ENCODE results near the gene PLCB2. TPM values are rescaled to one million over a fixed set of nuclear protein-coding genes. Genes with fewer than 3 reads are reported as not detected.

Gene PLCB2
- polyA plus RNA-seq, 1 donor (not counting 4 experiments of a cell fraction or from before 2014, with no cell fraction given), result 0.73 TPM

DNA sequence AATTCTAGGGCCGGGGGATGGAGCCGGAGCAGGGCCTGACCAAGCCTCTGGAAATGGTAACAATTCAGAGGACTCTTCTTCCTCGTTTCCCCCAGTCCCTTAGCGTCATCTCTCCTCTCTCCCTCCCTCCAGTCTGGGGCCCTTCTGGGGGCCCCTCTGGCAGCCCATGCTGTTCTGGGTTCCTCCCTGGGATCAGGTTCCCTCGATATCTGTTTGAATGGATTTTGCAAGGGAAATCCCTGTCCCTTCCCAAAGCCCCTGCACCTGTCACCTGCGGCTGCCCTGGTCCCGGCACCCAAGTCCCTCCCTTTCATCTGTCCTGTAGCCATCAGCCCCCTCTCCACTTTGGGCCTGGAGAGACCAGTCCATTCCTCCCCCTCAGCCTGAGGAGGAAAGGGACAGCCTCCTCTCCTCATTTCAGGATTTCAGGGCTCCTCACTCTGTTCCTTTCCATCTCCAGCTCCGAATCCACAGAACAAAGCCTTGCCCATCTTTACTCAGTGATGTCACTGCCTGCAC, 1.7 kb upstream of the PLCB2 start:
- no peaks in the 10 kb centered on the region for H3K79me2 ChIP-seq (ENCODE audit: control insufficient read depth, insufficient read depth, low read length)
- H3K36me3 ChIP-seq (ENCODE audit: control insufficient read depth in 2 of 2, extremely low read depth in 1 of 2, insufficient read depth in 2 of 2, low read length in 2 of 2), result no peaks in the 10 kb centered on the region
- TF ChIP-seq, protein P1, sequence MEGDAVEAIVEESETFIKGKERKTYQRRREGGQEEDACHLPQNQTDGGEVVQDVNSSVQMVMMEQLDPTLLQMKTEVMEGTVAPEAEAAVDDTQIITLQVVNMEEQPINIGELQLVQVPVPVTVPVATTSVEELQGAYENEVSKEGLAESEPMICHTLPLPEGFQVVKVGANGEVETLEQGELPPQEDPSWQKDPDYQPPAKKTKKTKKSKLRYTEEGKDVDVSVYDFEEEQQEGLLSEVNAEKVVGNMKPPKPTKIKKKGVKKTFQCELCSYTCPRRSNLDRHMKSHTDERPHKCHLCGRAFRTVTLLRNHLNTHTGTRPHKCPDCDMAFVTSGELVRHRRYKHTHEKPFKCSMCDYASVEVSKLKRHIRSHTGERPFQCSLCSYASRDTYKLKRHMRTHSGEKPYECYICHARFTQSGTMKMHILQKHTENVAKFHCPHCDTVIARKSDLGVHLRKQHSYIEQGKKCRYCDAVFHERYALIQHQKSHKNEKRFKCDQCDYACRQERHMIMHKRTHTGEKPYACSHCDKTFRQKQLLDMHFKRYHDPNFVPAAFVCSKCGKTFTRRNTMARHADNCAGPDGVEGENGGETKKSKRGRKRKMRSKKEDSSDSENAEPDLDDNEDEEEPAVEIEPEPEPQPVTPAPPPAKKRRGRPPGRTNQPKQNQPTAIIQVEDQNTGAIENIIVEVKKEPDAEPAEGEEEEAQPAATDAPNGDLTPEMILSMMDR (optimal IDR thresholded peaks at IDR 0.05 in 1 of 3, IDR thresholded peaks at IDR 0.05 in 1 of 3, conservative IDR thresholded peaks at IDR 0.05 in 1 of 3; ENCODE audit: extremely low read depth in 1 of 3, insufficient read depth in 2 of 3, low read length in 3 of 3), result no peak
- no peak overlapping the region for H2AFZ ChIP-seq (ENCODE audit: control insufficient read depth, low read length)
- dilution Hi-C loops (cut with MboI; ENCODE audit: extremely low pct_ligation_motif_present, low sequenced_read_pairs), result no loop called here
- H3K4me3 ChIP-seq (ENCODE audit: control insufficient read depth in 2 of 3, extremely low read depth in 1 of 3, insufficient read depth in 2 of 3, low read depth in 1 of 3, low read length in 3 of 3), result no peak overlapping the region
- no peak overlapping the region for H3K4me2 ChIP-seq (ENCODE audit: control insufficient read depth, extremely low read depth, insufficient read depth, low read depth, low read length)
- peaks cover 11% of the 10 kb centered on the region for H3K4me1 ChIP-seq (ENCODE audit: control insufficient read depth, extremely low read depth, insufficient read depth, low read length)
- no peaks in the 10 kb centered on the region for H3K9me1 ChIP-seq (ENCODE audit: control insufficient read depth, extremely low read depth, insufficient read depth, low read length)
- H4K20me1 ChIP-seq (ENCODE audit: control insufficient read depth, extremely low read depth, insufficient read depth, low read length), result peaks cover 4% of the 10 kb centered on the region
- DNase-seq (ENCODE audit: low read depth, low spot score) (no peak), FAIRE-seq (no peak)
- H3K9me3 ChIP-seq (ENCODE audit: control insufficient read depth, low read depth, low read length), result no peaks in the 10 kb centered on the region
- H3K27me3 ChIP-seq (ENCODE audit: control insufficient read depth, extremely low read depth, insufficient read depth, low read length), result peaks cover 27% of the 10 kb centered on the region
- H3K27ac ChIP-seq (ENCODE audit: control insufficient read depth, insufficient read depth, low read length), result no peak overlapping the region
- no peak overlapping the region for H3K9ac ChIP-seq (ENCODE audit: control insufficient read depth, extremely low read depth, insufficient read depth, low read length)

DNA sequence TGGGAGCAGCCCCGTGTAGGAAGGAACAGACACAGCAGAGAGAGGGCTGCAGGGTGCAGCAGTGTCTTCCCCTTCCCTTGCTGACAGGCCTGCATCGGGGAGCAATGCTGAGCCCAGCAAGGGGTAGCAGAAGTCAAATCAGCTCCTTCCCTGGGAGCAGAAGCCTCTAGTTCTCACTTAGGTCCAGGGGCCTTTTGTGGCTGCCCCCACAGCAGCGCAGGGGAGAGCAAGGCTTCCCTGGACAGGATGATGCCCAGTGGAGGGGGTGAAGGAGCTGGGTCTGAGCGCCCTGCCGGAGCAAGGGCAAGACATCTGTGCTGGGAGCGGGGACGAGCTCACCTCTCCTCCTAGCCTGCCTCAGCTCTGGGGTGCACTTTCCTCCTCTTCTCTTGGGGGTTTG, 827 bp downstream of the PLCB2 start:
- dilution Hi-C loops (cut with MboI; ENCODE audit: extremely low pct_ligation_motif_present, low sequenced_read_pairs), result no loop called here
- Histone ChIP-seq H3K27me3 (ENCODE audit: control insufficient read depth, extremely low read depth, insufficient read depth, low read length) (peaks cover 30% of the 10 kb centered on the region), H3K27ac (ENCODE audit: control insufficient read depth, insufficient read depth, low read length) (no peak overlapping the region), H3K4me3 (ENCODE audit: control insufficient read depth in 2 of 3, extremely low read depth in 1 of 3, insufficient read depth in 2 of 3, low read depth in 1 of 3, low read length in 3 of 3) (no peak overlapping the region), H4K20me1 (ENCODE audit: control insufficient read depth, extremely low read depth, insufficient read depth, low read length) (peaks cover 4% of the 10 kb centered on the region), H3K9me1 (ENCODE audit: control insufficient read depth, extremely low read depth, insufficient read depth, low read length) (no peaks in the 10 kb centered on the region), H2AFZ (ENCODE audit: control insufficient read depth, low read length) (no peak overlapping the region), H3K9ac (ENCODE audit: control insufficient read depth, extremely low read depth, insufficient read depth, low read length) (no peak overlapping the region), H3K36me3 (ENCODE audit: control insufficient read depth in 2 of 2, extremely low read depth in 1 of 2, insufficient read depth in 2 of 2, low read length in 2 of 2) (no peaks in the 10 kb centered on the region), H3K4me2 (ENCODE audit: control insufficient read depth, extremely low read depth, insufficient read depth, low read depth, low read length) (no peak overlapping the region), H3K9me3 (ENCODE audit: control insufficient read depth, low read depth, low read length) (no peaks in the 10 kb centered on the region), H3K79me2 (ENCODE audit: control insufficient read depth, insufficient read depth, low read length) (no peaks in the 10 kb centered on the region), H3K4me1 (ENCODE audit: control insufficient read depth, extremely low read depth, insufficient read depth, low read length) (no peaks in the 10 kb centered on the region)
- DNase-seq (ENCODE audit: low read depth, low spot score) (no peak), FAIRE-seq (no peak)
- TF ChIP-seq, protein P1 (optimal IDR thresholded peaks at IDR 0.05 in 1 of 3, IDR thresholded peaks at IDR 0.05 in 1 of 3, conservative IDR thresholded peaks at IDR 0.05 in 1 of 3; ENCODE audit: extremely low read depth in 1 of 3, insufficient read depth in 2 of 3, low read length in 3 of 3), result no peak
- TF ChIP-seq EZH2 (IDR thresholded peaks at IDR 0.05; ENCODE audit: low read length), result no peak

Measured in keratinocyte (primary cell).